ENCODE results near the gene TSTD1. TPM values are rescaled to one million over a fixed set of nuclear protein-coding genes. Genes with fewer than 3 reads are reported as not detected.
A peak's percentile ranks its signal among the peaks of the same experiment; 100 is the strongest.
"Not testable (repeated sequence)": the region's sequence is repeated elsewhere in the genome, so short reads cannot be mapped to it uniquely, and the experiment has no call there.

Gene TSTD1
- total RNA-seq, 2 donors from 2014 or later = 21.6 to 23.5 TPM

DNA sequence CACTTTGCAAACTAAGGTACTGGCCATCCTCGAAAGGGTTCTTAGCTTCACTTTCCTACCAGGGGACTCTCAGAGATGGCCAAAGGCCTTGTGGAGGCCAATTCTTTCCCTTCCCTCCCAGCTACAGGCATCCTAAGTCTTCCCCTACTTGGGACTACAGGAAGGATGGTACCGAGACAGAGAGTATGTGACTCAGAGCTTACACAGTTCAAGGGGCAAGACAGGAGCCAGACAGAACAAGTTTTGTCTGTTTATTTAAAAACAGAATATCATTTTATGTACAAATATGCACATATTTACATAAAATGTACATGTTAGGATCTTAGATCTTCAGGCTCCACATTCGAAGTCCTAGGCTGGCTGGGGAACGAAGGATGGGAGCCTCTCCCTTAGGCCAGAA lies 32.0 kb upstream of the TSTD1 start:
- intact Hi-C loops (cut with DNase I) = no loop called here

DNA sequence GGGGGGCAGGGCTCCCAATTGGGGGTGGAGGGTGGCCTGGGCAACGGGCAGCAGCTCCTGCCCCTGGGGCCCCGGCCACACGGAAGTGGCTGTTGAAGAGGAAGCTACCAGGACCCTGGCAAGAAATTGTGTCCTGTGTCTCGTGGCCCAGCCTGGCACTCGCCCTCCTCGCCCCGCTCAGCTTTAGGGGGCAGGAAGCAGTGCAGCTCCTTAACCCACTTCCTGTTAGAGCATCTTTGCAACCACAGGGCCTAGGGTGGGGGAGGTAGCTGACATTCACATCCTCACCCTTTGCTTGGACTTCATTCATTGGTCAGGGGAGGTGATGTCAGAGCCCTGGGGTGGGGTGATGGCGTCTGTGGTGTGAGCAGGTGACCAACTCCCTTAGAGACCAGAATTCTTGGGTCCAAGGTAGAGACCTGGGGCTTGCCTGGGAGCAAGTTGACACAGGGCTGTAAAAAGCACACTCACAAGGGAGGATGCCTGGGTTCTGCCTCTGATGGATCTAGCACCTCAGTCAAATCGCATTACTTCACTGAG lies 31.0 kb upstream of the TSTD1 start, which contains the start of gene ARHGAP30:
Gene ARHGAP30 (minus strand): TSS at position 161 of the 540 bp plus-strand sequence. CDS start 267 bp downstream, outside the sequence.
- peak; percentile 67 for DNase-seq
- peak; percentile 74 to 77 for ATAC-seq
- intact Hi-C loops (cut with DNase I) = no loop called here

More for the DNA sequence above, 32.0 kb upstream of the TSTD1 start:
- DNase-seq (no peak), ATAC-seq (no peak)

DNA sequence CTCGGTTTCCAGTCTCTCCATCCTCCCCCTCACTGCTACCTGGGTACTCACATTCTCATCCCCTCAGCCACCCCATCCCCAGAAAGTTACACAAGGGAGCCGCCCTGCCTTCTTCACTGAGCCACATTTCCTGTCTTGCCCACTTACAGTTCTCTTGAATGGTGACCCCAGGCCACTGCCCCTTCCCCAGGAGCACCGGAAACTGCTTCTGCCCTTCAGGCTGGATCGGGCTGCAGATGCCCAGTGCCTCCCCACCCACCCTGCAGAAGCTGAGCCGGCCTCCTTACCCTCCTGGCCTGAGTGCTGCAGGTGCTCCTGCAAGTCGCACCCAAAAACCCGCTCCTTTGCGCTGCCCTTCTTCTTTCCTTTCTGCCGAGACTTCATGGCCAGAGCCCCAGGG lies 30.5 kb upstream of the TSTD1 start:
- intact Hi-C loops (cut with DNase I) = no loop called here
- DNase-seq (no peak), ATAC-seq (peak in 1 of 2 donors; percentile 2)

DNA sequence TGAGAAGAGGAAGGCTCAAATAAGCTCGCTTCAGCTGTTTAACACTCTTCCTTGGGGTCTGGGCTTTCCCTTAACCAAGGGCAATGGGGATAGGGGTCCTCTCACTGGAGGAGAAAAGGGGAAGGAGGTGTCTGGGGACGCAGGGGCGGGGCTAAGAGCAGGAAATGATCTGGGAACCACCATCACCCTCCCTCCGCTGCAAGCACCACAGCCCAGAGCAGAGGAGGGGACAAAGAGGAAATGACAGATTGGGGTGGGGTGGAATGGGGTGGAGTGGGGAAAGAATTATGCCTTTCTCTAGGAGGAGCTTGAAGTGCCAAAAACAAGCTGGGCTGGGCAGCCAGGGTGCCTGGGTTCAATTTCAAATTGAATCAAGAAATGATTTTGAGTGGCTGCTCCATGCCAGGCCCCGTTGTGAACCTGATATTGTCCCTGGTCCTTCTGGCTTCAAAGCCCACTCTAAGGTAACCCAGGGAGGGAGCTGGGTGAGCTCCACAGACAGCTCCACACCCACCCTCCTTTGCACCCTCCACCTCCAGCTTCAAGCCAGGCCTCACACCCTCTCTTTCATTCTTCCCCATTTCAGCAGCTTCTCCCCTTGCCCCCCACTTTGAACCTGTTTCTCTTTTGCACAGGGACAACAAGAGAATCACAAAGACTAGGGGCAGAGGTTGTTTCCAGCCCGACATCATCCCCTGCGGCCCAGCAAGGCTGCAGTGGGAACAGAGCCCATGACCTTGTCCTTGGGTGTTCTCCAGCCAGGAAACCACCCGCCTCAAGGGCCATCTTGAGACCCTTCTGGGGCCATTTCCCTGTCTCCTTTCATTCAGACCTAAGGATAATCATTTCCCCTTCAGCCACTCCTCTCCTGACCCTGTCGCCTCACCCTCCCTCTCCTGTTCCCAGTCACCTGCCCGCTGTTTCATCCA lies 29.8 kb upstream of the TSTD1 start:
- DNase-seq (peak; percentile 72), ATAC-seq (peak; percentile 81 to 82)
- intact Hi-C loops (cut with DNase I) = no loop called here

DNA sequence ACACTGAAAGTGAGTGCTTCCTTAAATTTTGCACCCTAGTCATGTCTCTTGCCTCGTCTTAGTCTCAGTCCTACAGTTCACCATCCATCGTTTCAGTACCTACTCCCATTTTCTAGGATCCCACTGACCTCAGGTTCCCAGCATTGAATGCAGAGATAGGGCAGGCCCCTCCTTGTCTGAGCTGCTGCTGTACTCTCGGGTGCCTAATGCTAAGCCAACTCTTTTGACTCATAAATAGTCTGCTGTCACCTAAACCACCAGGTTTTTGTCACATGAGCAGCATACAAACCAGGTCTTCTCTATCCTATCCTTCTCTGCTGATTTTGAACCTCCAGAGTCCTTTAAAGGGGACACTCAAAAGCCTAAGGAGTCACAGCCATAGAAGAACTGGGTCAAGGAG lies 27.9 kb upstream of the TSTD1 start:
- DNase-seq = no peak
- ATAC-seq = no peak
- intact Hi-C loops (cut with DNase I) = no loop called here

DNA sequence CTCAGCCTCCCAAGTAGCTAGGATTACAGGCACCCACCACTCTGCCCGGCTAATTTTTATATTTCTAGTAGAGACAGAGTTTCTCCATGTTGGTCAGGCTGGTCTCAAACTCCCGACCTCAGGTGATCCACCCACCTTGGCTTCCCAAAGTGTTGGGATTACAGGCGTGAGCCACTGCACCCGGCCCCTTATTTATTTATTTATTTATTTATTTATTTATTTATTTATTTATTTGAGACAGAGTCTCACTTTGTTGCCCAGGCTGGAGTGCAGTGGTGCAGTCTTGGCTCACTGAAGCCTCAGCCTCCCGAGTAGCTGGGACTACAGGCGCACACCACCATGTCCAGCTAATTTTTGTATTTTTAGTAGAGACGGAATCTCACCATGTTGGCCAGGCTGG lies 26.9 kb upstream of the TSTD1 start:
- intact Hi-C loops (cut with DNase I); ATAC-seq; DNase-seq: not testable (repeated sequence)

DNA sequence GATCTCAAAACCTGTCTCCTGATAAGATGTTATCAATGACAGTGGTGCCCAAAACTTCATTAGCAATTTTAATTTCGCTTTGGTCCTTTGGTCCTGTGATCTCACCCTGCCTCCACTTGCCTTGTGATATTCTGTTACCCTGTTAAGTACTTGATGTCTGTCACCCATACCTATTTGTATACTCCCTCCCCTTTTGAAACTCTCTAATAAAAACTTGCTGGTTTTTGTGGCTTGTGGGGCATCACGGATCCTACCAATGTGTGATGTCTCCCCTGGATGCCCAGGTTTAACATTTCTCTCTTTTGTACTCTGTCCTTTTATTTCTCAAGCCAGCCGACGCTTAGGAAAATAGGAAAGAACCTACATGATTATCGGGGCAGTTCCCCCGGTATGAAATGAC lies 25.2 kb upstream of the TSTD1 start:
- intact Hi-C loops (cut with DNase I) = not testable (repeated sequence)

DNA sequence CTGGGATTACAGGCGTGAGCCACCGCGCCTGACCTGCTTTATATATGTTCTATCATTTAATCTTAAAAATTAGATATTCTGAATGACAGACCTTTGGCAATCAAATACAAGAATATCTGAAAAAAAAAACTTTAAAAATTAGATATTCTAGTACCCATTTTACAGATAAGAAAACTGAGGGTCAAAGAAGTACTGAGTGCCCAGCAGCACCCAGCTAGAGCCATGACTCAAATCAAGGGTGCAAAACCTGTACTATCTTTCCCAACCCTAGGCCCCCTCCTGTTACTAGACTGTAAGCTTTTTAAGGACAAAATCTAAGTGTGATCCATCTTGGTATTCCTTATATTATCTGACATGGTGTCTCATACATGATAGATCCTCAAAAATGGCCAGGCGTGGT lies 22.7 kb upstream of the TSTD1 start:
- ATAC-seq (no peak), DNase-seq (no peak)
- intact Hi-C loops (cut with DNase I) = no loop called here

More for the DNA sequence above, 25.2 kb upstream of the TSTD1 start:
- not testable (repeated sequence) for DNase-seq, ATAC-seq

DNA sequence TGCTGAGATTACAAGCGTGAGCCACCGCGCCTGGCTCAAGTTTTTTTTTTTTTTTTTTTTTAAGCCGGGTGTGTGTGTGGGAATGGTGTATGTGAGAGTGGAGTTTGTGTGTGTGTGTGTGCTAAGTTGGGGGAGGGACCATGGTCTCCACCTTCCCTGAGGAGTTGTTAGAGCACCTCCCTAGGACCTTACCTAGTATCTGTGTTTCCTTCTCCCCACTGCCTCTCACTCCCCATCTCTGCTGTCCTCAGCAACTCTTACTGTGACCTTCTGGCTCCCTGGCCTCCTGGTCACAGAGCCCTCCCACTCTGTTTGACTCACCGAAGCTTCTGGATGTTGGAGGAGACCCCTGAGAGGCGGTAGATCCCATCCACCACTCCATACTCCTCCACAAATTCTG lies 20.5 kb upstream of the TSTD1 start:
- intact Hi-C loops (cut with DNase I) = no loop called here
- DNase-seq (no peak), ATAC-seq (no peak)

DNA sequence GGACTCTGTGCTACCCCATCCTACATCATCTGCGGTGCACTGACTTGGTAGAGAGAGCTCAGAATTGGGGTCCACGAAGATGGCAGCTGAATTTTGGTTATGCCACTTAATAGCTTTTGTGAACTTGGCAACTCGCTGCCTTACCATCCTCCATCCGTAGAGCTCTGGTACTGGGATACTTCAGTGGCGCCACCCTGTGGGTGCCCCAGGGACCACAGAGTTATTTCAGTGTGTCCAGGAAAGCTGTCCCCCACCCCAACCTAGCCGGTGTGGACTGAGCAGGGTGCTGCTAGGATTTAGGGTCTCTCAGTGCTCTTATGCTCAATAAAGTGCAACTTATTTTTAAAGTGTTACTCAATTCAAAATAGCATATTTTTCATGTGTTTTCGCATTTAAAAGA lies 16.0 kb upstream of the TSTD1 start:
- no peak for ATAC-seq
- intact Hi-C loops (cut with DNase I) = no loop called here
- DNase-seq = no peak

DNA sequence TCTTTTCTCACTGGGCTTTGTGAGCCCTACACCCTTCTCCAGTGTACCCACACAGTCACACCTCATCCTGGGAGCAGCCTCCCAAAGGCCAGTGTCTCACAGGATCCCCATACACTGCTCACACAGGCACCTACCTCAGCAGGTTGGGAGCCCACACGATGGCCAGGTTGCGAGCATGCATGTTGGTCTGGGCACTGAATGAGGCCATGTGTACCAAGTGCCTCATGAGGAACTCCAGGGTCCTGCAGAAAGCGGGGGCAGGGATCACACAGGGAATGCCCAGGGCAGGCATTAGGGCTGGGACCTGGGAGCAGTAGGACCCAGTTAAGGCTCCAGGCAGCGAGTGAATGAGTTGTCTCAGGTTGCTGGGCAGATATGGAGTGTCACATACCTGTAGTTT lies 15.5 kb upstream of the TSTD1 start:
- DNase-seq = no peak
- intact Hi-C loops (cut with DNase I) = no loop called here
- ATAC-seq = no peak

DNA sequence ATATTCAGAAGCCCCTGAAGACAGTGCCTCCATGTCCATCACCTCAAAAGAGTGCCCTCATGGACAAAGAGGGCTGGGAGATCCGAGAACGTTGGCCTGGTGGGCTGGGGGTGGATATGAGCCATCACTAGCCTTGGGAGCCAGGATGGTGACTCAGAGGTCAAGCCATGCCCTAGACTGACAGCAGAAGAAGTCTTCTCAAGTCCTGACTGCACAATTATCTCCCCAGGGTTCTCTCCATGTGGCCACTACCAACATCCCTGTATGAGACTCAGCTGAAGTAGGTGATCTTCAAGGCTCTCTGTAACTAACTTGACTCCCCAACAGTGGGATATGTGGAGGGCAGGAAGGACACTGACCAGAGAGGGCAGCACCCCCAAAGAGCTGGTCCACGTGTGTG lies 14.1 kb upstream of the TSTD1 start:
- ATAC-seq (no peak), DNase-seq (no peak)
- intact Hi-C loops (cut with DNase I) = no loop called here

DNA sequence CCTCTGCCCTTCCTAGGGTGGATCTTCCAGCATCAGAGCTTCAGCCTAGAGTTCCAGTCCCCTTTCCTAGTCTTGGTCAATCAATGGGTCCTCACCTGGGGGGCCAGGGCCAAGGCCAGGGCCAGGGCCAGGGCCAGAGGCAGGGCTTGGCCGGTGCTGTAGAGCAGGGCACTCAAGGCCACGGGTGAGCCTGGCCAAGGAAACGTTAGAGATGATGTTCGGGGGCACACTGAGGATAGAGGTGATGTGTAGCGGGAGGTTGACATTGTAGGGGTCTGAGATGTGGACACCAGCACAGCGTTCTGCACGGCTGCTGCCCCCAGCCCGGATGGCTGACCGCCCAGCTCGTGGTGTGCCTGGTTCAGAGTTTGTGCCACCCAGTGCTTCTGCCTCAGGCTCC lies 12.5 kb upstream of the TSTD1 start:
- ATAC-seq = no peak
- DNase-seq = no peak
- intact Hi-C loops (cut with DNase I) = no loop called here

DNA sequence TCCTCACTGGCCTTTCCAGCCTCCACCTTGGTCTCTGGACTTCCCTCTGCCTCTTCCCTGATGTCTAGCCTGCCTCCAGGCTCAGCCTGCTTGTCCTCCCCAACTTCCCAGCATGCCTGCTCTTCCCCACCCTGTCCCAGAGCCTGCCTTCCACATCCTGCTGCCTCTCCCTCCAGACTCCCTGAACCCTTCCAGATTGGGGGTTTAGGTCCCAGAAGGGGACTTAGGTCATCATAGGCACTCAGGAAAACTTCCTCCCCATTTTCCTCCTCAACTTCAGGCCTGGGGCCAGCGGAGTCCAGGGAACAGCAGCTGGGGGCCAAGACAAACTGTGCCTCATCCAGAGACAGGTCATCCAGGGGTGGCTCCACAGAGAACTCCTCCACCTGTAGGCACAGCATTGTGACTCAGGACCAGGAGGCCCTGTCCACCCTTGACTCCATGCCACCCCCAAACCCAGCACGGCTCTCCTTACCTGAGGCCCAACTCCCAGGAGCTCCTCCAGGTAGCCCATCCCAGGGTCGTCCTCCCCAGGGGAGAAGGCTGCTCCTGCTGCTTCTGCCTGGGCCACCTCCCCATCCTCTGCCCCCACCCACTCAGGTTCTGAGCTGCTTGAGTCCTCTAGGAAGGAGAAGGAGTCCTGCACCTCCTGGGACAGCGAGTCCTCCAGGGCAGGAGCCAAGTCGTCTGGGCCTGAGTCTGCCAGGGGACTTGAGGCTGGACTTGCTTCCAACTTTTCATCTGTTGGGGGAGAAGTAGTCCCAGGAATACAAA lies 10.4 kb upstream of the TSTD1 start:
- DNase-seq = no peak
- ATAC-seq = no peak
- intact Hi-C loops (cut with DNase I) = loop anchor here in 1 of 2 donors (10.0 kb wide), 2 partner anchors 54 to 86 kb away; partner anchors contain the start of gene DEDD

DNA sequence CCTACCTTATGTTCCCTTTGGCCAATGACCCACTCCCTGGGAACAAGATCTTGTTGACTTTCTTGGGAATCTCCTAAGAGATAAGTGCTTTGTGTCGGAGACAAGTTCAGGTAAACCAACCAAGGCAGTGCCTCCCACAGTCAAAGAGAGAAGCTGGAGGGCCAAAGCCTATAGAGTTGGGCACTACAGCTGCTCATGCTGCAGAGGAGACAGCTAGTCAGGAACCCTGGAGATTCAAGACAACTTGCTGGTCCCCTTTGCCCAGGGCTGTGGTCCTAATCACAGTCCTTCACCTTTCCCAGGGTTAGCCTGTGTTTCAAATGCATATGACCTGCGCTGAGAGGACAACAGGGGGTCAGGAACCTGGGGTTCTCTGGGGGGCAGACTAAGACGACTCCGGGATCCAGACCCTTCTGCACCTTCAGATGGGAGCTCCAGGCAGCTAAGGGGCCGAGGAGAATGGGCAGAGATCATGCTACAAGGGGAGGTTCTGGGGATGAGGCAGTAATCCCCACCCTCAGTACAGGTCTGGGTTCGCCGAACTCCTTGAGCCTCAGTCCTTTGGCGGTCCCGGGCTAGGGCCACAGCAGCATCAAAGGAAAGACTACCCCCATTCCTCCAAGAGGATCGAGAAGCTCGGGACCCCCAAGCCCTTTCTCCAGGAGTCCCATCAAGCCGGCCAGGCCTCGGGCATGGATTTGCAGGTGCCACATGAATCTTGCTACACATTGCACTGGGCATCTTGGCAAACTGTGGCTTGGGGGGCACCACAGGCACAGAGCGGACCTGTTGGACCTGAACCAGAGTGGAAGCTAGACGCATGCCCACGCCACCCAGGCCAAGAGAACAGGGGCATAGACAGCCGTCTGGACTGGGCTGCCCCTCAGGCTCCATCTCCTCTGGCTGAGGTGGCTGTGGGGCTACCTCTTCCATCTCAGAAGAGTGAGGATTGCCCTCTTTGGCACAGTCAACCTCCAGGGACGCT lies 9.0 kb upstream of the TSTD1 start:
- intact Hi-C loops (cut with DNase I) = loop anchor here in 1 of 2 donors (10.0 kb wide), 2 partner anchors 53 to 87 kb away; partner anchors contain the start of gene DEDD
- DNase-seq (no peak), ATAC-seq (no peak)

DNA sequence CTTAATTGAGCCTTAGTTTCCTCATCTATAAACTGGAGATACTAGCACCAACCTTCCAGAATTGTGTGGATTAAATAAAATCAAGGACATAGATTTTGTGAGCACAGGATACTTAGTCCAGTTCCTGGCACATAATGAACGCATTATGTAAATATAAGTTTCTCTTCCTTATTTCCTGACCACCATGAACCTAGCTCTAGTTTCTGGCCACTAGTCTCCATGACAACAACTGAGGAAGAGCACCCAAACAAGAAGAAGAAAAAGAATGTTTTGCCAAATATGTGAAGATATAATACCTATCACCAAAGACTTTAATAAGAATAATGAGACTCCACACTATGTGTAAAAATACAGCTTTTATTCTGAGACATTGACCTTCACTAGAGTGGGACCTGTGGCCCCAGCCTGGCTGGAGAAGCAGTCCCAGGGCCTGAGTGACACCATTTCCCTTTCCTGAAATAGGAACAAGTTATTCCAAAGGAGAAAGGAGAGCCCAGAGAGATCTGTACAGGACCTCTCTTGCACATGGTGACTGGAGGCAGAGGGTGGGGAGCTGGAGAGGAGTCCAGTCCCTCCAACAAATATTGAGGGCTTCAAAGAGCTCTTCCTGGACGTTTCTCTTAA lies 8.0 kb upstream of the TSTD1 start:
- no peak for ATAC-seq
- intact Hi-C loops (cut with DNase I) = loop anchor here in 1 of 2 donors (10.0 kb wide), 2 partner anchors 52 to 88 kb away; partner anchors contain the start of gene DEDD

DNA sequence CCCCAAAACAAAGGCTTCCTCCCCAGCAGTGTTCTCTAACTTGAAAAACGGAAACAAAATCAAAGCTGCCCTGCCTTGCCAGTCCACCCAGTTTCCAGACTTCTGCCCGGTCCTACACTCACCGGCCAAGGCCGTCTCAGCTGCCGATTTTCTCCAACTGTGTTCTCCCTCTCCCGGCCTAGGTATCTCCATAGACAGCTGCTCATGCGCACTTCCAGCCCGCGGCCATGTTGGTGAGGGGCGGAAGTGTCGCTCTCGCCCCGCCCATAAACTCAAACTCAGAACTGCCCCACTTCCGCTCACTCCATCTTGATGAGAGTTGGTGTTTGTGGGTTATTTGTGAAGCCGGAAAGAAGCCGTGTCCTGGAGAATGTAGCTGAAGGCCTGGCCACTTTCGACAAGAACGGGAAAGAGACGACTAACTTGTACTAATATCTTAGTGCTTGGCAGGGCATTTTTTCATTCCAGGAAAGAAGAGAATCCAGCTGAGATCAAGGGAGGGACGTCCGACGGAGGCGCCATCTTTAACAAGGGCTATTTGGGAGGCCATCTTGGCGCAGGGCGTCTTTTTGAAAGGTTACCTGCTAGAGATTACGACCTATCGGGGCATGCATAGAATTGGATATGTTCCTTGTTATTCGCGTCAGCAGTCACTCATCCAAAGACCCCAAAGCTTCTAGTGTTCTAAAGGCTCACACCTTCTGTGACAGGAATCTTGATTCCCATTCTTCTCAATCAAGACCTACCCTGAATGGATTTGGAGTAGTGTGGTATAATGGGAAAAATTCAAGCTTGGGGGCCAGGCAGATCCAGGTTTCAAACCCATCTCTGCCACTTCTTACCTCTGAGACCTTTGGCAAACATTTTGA lies 7.2 kb upstream of the TSTD1 start, which contains the start of gene USF1:
Gene USF1 (minus strand): TSS at position 242 of the 869 bp plus-strand sequence. CDS start 2,702 bp downstream, outside the sequence.
- intact Hi-C loops (cut with DNase I) = loop anchor here in 1 of 2 donors (10.0 kb wide), 2 partner anchors 51 to 89 kb away; partner anchors contain the start of gene DEDD
- peak; percentile 94 for DNase-seq
- peak; percentile 96 to 97 for ATAC-seq

More for the DNA sequence above, 8.0 kb upstream of the TSTD1 start:
- DNase-seq = no peak

Measured in left cardiac atrium (tissue), 4 donors.